ENCODE measurements around the gene LCE3B.

DNA sequence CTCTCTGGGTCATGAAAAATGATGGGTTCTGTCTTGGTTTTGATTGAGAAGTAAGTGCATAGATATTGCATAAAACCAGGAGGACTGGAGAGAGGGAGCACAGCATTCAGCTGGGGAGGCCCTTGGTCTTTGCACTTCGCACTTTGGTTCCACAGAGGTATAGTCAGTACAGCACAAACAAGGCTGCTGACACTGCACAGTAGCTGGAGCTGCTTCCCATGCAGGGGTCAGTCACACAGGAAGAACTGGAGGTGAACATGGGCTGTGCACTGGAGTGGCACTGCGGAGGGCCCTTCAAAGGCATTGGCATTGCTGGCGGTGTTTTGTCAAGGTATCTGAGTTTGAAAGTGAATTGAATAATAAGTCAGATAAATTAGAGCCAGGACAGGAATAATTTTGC lies 45.0 kb downstream of the LCE3B start:
- TF ChIP-seq, protein P1, sequence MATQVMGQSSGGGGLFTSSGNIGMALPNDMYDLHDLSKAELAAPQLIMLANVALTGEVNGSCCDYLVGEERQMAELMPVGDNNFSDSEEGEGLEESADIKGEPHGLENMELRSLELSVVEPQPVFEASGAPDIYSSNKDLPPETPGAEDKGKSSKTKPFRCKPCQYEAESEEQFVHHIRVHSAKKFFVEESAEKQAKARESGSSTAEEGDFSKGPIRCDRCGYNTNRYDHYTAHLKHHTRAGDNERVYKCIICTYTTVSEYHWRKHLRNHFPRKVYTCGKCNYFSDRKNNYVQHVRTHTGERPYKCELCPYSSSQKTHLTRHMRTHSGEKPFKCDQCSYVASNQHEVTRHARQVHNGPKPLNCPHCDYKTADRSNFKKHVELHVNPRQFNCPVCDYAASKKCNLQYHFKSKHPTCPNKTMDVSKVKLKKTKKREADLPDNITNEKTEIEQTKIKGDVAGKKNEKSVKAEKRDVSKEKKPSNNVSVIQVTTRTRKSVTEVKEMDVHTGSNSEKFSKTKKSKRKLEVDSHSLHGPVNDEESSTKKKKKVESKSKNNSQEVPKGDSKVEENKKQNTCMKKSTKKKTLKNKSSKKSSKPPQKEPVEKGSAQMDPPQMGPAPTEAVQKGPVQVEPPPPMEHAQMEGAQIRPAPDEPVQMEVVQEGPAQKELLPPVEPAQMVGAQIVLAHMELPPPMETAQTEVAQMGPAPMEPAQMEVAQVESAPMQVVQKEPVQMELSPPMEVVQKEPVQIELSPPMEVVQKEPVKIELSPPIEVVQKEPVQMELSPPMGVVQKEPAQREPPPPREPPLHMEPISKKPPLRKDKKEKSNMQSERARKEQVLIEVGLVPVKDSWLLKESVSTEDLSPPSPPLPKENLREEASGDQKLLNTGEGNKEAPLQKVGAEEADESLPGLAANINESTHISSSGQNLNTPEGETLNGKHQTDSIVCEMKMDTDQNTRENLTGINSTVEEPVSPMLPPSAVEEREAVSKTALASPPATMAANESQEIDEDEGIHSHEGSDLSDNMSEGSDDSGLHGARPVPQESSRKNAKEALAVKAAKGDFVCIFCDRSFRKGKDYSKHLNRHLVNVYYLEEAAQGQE (IDR thresholded peaks at IDR 0.05; ENCODE audit: insufficient read depth in 1 of 2, low read depth in 2 of 2, low read length in 2 of 2), result no peak
- TF ChIP-seq TAF1 (IDR thresholded peaks at IDR 0.05; ENCODE audit: borderline replicate concordance, insufficient read depth, low read length) (no peak), SIN3A (IDR thresholded peaks at IDR 0.05; ENCODE audit: borderline replicate concordance, insufficient read depth, low read length) (no peak), POLR2AphosphoS5 (IDR thresholded peaks at IDR 0.05; ENCODE audit: low read depth, low read length) (no peak)

Measured in PFSK-1 (cell line).